Sigmoid colon (tissue), 7 donors: ENCODE measurements around the gene IRAK1. TPM values are rescaled to one million over a fixed set of nuclear protein-coding genes. Genes with fewer than 3 reads are reported as not detected.

Experiments
- DNase-seq: peaks from one replicate; pipeline ENCODE4 v3.0.0-alpha.2; 2019
- H3K27ac ChIP-seq, 4 donors: fragments of 200-600 bp; sonication (generic); one replicate each; pipeline ENCODE4 v1.5.1; 2016 to 2019; ENCODE audit warnings: mild to moderate bottlenecking in 1 of 4
- H3K27me3 ChIP-seq, 3 donors: fragments of 200-600 bp; sonication (generic); one replicate each; pipeline ENCODE4 v1.5.1; 2019; ENCODE audit warnings: mild to moderate bottlenecking in 1 of 3
- H3K36me3 ChIP-seq, 4 donors: fragments of 200-600 bp; sonication (generic); one replicate each; pipeline ENCODE4 v1.5.1; 2016 to 2019
- H3K4me1 ChIP-seq, 4 donors: fragments of 200-600 bp; sonication (generic); one replicate each; pipeline ENCODE4 v1.5.1; 2017 to 2019
- H3K4me3 ChIP-seq, 4 donors: fragments of 200-600 bp; sonication (generic); one replicate each; pipeline ENCODE4 v1.5.1; 2017 to 2019; ENCODE audit warnings: mild to moderate bottlenecking in 2 of 4, moderate library complexity in 1 of 4
- H3K9me3 ChIP-seq, 4 donors: fragments of 200-600 bp in 3 of 4; sonication (generic) in 3 of 4; one replicate each; pipeline versions ENCODE4 v1.5.1 to v1.6.1; 2013 to 2019
- EP300 ChIP-seq, 4 donors: sonication (generic); formaldehyde crosslinking; IDR thresholded peaks; one replicate each; pipeline ENCODE4 v1.6.1; 2017; ENCODE audit warnings: antibody characterized with exemption in 4 of 4
- POLR2A ChIP-seq, 2 donors: fragments of 450-650 bp; IDR thresholded peaks; one replicate each; pipeline ENCODE4 v1.6.1; 2016; ENCODE audit warnings: antibody characterized with exemption in 2 of 2, mild to moderate bottlenecking in 2 of 2, moderate library complexity in 2 of 2
- POLR2AphosphoS5 ChIP-seq, 4 donors: sonication (generic); formaldehyde crosslinking; IDR thresholded peaks; one replicate each; pipeline ENCODE4 v1.6.1; 2017; ENCODE audit warnings: antibody characterized with exemption in 4 of 4
- WGBS, 2 donors: extraction: QIAGEN DNeasy Blood & Tissue Kit; methylation state at CpG; one replicate each; pipeline ENCODE4 v1.1.7; 2013; 5-methylcytosine and 5-hydroxymethylcytosine counted together
- intact Hi-C: fragments of 100-400 bp; cut with DNase I; formaldehyde crosslinking; loops from one replicate; pipeline ENCODE4 v1.15.1; 2023
- polyA plus RNA-seq, 3 donors: library from polyadenylated mRNA; stranded (reverse); fragments of 200-250 nt; gene quantifications; one replicate each; pipeline ENCODE4 v1.2.3, GENCODE V29; 2013
- total RNA-seq, 4 donors: library from RNA; depleted of rRNA; stranded (reverse); fragments of >200 nt; gene quantifications; one replicate each; pipeline ENCODE4 v1.1.0, GENCODE V29; 2016
- TF ChIP-seq, protein P1 (sequence below), 4 experiments: fragments of 450-650 bp in 3 of 4; fragments of 200-600 bp in 1 of 4; IDR thresholded peaks; one replicate each; pipeline ENCODE4 v1.5.1; 2016 to 2019; ENCODE audit warnings: antibody characterized with exemption in 4 of 4, mild to moderate bottlenecking in 3 of 4, moderate library complexity in 2 of 4
- donor health status: healthy with polysubstance abuse.
- donor health status: Bipolar disorder and iron deficiency.
- donor health status: healthy.

The IRAK1 gene
- total and polyA plus RNA-seq, 7 donors = 26.8 to 103 (median 41.7) TPM

DNA sequence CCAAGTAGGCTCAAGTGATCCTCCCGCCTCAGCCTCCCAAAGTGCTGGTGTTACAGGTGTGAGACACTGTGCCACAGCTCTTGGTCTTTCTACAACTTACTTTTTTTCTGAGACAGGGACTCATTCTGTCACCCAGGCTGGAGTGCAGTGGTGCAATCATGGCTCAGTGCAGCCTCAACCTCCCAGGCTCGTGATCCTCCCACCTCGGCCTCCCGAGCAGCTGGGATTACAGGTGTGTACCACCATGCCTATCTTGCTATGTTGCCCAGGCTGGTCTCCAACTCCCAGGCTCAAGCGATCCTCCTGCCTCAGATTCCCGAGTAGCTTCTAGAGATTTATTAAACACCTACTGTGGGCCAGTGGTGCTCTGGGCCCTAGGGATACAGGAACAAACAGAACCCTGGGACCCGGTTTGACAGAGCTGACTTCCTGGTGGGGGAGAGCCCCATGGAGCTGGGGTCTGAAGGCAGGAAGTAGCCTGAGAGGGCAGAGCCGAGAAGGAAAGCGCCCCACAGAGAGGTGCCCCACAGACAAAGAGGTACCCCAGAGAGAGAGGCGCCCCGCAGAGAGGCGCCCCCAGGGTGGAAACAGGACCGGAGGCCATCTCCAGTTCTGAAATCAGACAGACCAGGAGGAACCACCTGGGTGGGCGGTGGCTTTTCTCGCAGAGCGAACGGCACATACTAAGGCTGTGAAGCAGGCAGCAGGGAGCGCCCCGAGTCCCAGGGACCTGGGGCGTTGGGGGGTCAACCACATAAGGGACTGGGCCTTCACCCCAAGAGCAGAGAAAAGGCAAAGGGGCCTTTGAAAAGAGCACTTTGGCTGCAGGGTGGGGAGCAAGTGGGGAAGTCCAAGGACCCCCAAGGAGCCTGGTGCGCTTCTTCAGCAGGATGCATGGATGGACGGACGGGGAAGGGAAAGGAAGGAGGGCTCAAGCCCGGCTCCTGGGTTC, 5.0 kb downstream of the IRAK1 start:
- peaks cover 0 to 18% (median 11%) of the 10 kb centered on the region in 4 donors for H3K4me1 ChIP-seq
- TF ChIP-seq POLR2A (IDR thresholded peaks at IDR 0.05) (no peak), POLR2AphosphoS5 (IDR thresholded peaks at IDR 0.05) (no peak), EP300 (IDR thresholded peaks at IDR 0.05) (no peak)
- TF ChIP-seq, protein P1, sequence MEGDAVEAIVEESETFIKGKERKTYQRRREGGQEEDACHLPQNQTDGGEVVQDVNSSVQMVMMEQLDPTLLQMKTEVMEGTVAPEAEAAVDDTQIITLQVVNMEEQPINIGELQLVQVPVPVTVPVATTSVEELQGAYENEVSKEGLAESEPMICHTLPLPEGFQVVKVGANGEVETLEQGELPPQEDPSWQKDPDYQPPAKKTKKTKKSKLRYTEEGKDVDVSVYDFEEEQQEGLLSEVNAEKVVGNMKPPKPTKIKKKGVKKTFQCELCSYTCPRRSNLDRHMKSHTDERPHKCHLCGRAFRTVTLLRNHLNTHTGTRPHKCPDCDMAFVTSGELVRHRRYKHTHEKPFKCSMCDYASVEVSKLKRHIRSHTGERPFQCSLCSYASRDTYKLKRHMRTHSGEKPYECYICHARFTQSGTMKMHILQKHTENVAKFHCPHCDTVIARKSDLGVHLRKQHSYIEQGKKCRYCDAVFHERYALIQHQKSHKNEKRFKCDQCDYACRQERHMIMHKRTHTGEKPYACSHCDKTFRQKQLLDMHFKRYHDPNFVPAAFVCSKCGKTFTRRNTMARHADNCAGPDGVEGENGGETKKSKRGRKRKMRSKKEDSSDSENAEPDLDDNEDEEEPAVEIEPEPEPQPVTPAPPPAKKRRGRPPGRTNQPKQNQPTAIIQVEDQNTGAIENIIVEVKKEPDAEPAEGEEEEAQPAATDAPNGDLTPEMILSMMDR (IDR thresholded peaks at IDR 0.05) = no peak
- 84 to 87% methylated on average over 24 of the region's 24 CpGs for WGBS, 2 donors
- intact Hi-C loops = loop anchor here (5.0 kb wide), 1 partner anchor 83 kb away; the partner anchor contains the start of gene MECP2
- no peak for DNase-seq
- H3K36me3 ChIP-seq = peaks cover 0 to 16% (median 0%) of the 10 kb centered on the region in 4 donors
- peaks cover 0 to 2% (median 0%) of the 10 kb centered on the region in 3 donors for H3K27me3 ChIP-seq
- H3K9me3 ChIP-seq = no peaks in the 10 kb centered on the region
- no peak overlapping the region for H3K27ac ChIP-seq
- H3K4me3 ChIP-seq = no peak overlapping the region

DNA sequence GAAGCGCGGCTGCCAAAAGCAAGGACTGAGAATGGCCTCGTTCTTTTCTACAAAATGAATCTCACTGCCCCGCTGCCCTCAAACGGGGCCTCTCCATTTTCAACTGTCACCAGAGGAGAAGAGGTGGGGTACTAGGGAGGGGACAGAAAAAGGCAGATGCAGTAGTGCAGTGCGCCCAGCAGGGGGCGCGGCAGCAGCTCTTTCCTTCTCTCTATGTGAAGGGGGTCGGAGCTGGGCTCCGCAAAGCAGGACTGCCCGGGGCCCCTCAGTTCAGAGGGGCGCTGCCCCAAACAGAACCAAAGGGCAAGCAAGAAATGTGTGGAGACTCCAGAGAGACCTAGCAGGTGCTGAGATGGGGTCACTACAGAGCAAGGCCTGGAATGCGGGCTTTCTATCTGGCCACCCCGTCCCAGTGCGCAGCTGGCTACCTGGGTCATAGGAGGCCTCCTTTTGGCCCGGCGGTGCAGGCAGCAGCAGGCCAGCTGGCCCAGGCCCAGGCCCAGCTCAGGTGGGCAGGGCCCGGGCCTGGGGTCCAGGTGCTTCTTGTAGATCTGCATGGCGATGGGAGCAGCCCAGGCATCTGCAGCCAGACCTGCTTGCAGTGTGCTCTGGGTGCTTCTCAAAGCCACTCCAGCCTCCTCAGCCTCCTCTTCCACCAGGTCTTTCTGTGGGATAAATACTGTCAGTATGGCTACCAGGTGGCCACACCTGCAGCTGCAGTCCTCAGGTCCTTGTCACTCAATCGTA, 5.9 kb downstream of the IRAK1 start:
- no peak for DNase-seq
- peaks cover 0 to 2% (median 0%) of the 10 kb centered on the region in 3 donors for H3K27me3 ChIP-seq
- H3K9me3 ChIP-seq = no peaks in the 10 kb centered on the region
- intact Hi-C loops = loop anchor here (2.0 to 5.0 kb wide), 2 partner anchors 37 to 84 kb away; partner anchors contain the start of gene MECP2
- 39 to 43% methylated on average over 20 of the region's 20 CpGs for WGBS, 2 donors
- H3K4me3 ChIP-seq = no peak overlapping the region
- TF ChIP-seq, protein P1 (IDR thresholded peaks at IDR 0.05) = peak; percentile 60 to 86 (median 76)
- TF ChIP-seq POLR2AphosphoS5 (IDR thresholded peaks at IDR 0.05) (no peak), EP300 (IDR thresholded peaks at IDR 0.05) (no peak), POLR2A (IDR thresholded peaks at IDR 0.05) (no peak)
- peak overlapping the region in 1 of 4 donors; percentile 0 for H3K27ac ChIP-seq
- H3K4me1 ChIP-seq = peaks cover 0 to 15% (median 8%) of the 10 kb centered on the region in 4 donors
- H3K36me3 ChIP-seq = peaks cover 0 to 16% (median 0%) of the 10 kb centered on the region in 4 donors

DNA sequence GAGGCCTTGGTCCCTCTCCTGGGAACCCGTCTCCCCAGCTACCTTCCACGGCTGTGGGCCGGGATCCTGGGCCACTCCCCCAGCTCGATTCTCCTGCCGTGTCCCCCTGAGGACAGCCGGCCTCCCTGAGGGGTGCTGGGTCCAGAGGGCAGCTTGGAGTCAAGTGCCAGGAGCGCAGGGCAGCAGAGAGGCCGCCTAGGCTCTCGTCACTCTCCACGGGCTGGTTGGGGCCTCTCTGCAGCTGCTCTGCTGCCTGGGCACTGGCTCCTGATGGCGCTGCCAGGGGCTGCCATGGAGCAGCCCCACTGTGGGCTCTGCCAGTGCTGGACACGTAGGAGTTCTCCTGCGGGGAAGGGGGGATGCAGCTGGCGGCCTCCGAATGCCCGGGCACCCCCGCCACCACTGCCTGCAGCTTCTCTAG, 6.7 kb downstream of the IRAK1 start:
- 39 to 70% methylated on average over 17 of the region's 17 CpGs for WGBS, 2 donors
- Histone ChIP-seq H3K4me1 (peaks cover 0 to 7% (median 3%) of the 10 kb centered on the region in 4 donors), H3K4me3 (no peak overlapping the region), H3K27ac (peak overlapping the region in 3 of 4 donors; percentile 0 to 44 (median 10)), H3K36me3 (peaks cover 0 to 16% (median 0%) of the 10 kb centered on the region in 4 donors), H3K9me3 (no peaks in the 10 kb centered on the region), H3K27me3 (peaks cover 0 to 2% (median 0%) of the 10 kb centered on the region in 3 donors)
- intact Hi-C loops = loop anchor here (2.0 to 5.0 kb wide), 2 partner anchors 38 to 84 kb away; partner anchors contain the start of gene MECP2
- no peak for DNase-seq
- TF ChIP-seq, protein P1 (IDR thresholded peaks at IDR 0.05) = no peak
- TF ChIP-seq POLR2A (IDR thresholded peaks at IDR 0.05) (no peak), POLR2AphosphoS5 (IDR thresholded peaks at IDR 0.05) (no peak), EP300 (IDR thresholded peaks at IDR 0.05) (no peak)

DNA sequence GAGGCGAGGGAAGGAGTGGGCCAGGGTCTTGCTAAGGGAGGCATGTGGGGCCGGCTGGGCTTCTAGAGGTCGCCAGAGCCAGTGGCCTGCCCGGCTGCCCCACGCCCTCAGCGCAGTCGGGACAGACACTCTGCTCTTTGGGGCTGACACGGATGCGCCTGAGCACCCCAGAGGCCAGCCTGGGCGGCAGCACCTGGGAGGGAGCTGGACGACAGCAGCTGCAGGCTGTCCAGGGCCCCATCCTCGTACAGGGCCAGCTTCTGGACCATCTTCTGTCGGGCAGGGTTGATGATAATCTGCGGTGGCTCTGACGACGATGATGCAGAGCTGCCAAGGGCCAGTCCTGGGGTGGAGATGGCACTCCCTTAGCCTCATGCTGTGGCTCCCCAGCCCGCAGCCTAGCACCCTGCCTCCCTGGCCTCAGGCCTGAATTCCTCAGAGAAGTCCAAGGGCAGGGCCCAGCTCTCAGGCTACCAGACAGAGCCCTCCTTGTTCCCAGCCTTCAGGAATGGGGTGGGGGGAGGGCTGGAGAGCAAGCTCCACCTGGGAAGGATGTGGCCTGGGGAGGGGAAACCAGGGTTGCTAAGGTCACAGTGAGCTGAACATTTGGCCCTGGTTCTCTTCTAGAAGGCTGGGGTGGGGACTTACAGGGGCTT, 7.2 kb downstream of the IRAK1 start:
- Histone ChIP-seq H3K9me3 (no peaks in the 10 kb centered on the region), H3K4me3 (no peak overlapping the region), H3K36me3 (peaks cover 0 to 16% (median 0%) of the 10 kb centered on the region in 4 donors), H3K4me1 (peaks cover 0 to 7% (median 3%) of the 10 kb centered on the region in 4 donors), H3K27me3 (peaks cover 0 to 2% (median 0%) of the 10 kb centered on the region in 3 donors), H3K27ac (peak overlapping the region; percentile 0 to 44 (median 13))
- 50 to 78% methylated on average over 17 of the region's 17 CpGs for WGBS, 2 donors
- DNase-seq = no peak
- TF ChIP-seq POLR2A (IDR thresholded peaks at IDR 0.05) = no peak
- TF ChIP-seq POLR2AphosphoS5 (IDR thresholded peaks at IDR 0.05) = no peak
- TF ChIP-seq, protein P1 (IDR thresholded peaks at IDR 0.05) = no peak
- no peak for TF ChIP-seq EP300 (IDR thresholded peaks at IDR 0.05)
- intact Hi-C loops = loop anchor here (2.0 to 5.0 kb wide), 2 partner anchors 38 to 85 kb away; partner anchors contain the start of gene MECP2
